Femur (tissue), 1 donor: ENCODE measurements around the gene IRAK2.
"Not testable (repeated sequence)": the region's sequence is repeated elsewhere in the genome, so short reads cannot be mapped to it uniquely, and the experiment has no call there.

Experiments used
- DNase-seq: peaks from one replicate; pipeline ENCODE4 v3.0.0-alpha.2; 2017

IRAK2 gene

GRCh38 chr3:10259798-10260197, 95.1 kb downstream of the IRAK2 start:
- no peak for DNase-seq

DNA sequence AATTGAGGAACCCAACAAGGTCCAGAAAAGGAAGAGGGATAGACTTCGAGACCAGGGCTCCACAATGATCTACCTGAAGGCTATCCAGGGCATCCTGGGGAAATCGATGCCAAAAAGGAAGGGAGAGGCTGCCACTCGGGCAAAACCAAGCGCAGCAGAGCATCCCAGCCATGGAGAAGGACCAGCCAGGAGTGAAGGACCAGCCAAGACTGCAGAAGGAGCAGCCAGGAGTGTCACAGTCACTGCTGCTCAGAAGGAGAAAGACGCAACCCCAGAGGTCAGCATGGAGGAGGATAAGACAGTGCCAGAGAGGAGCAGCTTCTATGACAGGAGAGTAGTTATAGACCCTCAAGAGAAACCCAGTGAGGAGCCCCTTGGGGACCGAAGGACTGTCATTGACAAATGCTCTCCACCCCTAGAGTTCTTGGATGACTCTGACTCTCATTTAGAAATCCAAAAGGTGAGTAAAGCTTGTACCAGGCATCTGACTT, 95.5 kb downstream of the IRAK2 start:
- no peak for DNase-seq

GRCh38 chr3:10262027-10262426, 97.3 kb downstream of the IRAK2 start:
- DNase-seq: no peak

DNA sequence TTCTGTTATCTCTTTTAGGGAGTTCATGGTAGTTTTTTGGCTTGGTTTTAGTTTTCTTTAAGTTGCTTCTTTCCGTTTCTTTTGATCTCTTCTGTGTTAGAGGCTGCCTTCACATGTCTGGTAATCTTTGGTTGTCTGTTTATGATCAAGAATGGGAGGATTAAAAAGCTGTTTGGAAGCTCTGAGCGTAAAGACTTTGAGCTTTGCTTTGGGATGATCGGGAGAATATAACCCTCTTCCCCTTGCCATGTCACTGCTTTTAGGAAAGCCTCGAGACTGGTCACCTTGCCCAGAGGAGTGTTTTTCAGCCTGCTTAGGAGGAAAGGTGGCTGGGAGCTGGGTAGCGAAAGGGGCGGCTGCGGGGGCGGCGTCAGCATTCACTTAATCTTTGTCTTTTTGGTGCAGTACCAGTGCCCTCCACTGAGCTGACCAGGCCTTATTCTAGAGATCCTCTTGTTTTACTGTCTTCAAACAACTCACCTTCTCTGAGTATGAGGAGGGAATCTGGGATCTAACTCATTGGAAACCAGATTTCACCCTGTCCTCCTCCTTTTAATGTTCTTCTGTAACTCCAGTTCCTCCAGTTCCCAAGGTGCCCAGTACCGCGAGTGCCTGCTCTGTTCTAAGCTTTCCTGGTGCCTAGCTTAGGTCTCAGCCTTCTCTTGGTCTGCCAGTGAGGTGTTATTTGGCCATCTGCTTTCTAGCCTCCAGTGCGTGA, 99.1 kb downstream of the IRAK2 start:
- no peak for DNase-seq

DNA sequence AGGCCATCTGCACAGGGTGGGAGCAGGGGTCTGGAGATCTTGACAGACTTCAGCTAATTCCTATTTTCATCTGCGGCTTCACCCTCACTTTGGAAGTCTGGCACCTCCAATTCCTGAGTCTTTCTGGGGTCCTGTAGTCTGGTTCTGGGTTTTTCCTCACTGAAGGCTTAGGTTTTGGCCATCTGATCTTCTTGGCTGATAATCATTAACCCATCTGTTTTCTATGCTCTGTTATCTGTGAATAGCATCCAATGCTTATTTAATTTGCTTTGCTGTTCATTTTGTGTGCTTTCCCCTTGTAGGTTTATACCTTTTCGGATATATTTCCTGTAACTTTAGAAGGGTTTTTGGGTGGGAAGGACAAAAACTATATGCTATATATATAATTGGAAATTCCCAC, 101.1 kb downstream of the IRAK2 start:
- no peak for DNase-seq

DNA sequence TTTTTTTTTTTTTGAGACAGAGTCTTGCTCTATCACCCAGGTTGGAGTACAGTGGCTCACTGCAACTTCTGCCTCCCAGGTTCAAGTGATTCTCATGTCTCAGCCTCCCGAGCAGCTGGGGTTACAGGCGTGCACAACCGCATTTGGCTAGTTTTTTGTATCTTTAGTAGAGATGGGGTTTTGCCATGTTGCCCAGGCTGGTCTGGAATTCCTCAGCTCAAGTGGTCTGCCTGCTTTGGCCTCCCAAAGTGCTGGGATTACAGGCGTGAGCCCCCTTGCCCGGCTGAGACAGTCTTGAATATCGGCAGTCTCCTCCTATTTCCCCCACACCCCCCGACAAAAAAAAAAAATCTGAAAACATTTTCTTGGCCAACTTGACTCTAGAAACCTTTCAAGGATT, 102.2 kb downstream of the IRAK2 start:
- not testable (repeated sequence) for DNase-seq

- DNase-seq: no peak
Measured at GRCh38 chr3:10268116-10268515, 103.4 kb downstream of the IRAK2 start.

DNA sequence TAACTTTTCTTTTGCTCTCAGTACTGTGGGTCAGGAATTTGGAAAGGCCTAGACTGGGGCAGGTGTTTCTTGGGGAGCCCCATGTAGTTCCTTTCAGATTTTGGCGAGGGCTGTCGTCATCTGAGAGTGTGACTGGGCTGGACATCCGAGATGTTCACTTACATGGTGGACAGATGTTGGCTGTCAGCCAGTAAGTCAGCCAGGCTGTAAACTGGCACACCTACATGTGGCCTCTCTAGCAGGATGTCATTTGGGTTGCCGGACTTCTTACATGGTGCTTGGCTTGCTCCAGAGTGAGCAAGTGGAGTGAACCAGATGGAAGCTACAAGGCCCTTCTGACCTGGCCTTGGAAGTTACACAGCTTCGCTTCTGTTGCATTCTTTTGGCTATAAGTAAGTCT, 104.2 kb downstream of the IRAK2 start:
- DNase-seq: no peak

DNA sequence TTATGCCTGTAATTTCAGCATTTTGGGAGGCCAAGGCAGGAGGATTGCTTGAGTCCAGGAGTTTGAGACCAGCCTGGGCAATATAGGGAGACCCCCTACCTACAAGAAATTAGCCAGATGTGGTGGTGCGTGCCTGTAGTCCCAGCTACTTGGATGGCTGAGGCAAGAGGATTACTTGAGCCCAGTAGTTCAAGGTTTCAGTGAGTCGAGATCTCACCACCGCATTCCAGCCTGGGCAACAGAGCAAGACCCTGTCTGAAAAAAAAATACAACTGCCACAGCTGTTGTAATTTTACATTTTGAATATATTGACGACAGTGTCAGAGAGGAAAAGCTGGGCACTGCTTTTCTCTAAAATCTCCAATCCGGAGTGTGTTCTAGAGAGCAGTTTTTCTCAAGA, 104.7 kb downstream of the IRAK2 start:
- no peak for DNase-seq

- DNase-seq: not testable (repeated sequence)
Measured at GRCh38 chr3:10272476-10272875, 107.8 kb downstream of the IRAK2 start.

GRCh38 chr3:10272977-10273376, 108.3 kb downstream of the IRAK2 start:
- no peak for DNase-seq

- DNase-seq: no peak
Measured at GRCh38 chr3:10273702-10274305, 109.1 kb downstream of the IRAK2 start.

GRCh38 chr3:10274601-10275000, 109.9 kb downstream of the IRAK2 start:
- DNase-seq: no peak

DNA sequence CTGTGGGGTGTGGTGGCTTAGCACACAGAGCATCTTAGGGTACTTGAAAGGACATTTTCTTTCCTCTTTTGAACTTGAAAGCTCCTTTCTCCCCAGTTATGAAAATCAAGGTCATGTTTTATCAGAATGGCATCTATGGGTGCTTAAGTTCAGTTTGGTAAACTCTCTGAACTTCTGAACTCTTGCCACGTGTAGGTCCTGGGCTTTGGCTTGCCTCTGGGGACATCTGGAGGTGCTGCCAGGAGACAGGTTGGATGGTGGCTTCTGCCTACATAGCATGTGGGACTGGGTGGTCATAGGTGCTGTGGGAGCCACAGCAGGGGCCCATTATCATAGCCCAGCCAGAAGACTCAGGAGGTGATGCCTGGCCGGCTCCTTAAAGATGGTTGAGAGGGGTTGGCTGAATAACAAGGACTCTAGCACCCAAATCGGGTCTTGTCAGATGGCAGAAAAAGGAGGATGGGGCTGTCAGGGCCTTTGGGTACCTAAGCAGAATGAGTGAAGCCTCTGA, 112.5 kb downstream of the IRAK2 start:
- no peak for DNase-seq

DNA sequence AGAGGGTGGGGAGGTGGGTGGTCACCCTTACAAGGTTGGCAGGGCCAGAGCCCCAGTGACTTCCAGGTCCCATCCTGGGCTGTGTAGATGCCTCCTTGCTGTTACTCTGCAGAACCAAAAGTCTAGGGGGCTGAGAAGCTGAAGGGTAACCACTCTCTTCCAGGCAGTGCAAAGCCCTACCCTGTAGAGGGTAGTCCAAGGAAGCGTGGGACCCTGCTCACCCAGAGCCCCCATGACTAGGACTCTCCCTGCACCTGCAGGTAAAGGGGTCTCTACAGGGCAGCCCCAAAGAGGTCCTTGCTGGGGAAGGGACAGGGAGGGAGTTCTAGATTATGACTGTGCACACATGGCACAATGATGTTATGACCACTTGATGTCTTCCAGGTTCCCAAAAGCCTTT, 113.8 kb downstream of the IRAK2 start:
- DNase-seq: no peak

DNA sequence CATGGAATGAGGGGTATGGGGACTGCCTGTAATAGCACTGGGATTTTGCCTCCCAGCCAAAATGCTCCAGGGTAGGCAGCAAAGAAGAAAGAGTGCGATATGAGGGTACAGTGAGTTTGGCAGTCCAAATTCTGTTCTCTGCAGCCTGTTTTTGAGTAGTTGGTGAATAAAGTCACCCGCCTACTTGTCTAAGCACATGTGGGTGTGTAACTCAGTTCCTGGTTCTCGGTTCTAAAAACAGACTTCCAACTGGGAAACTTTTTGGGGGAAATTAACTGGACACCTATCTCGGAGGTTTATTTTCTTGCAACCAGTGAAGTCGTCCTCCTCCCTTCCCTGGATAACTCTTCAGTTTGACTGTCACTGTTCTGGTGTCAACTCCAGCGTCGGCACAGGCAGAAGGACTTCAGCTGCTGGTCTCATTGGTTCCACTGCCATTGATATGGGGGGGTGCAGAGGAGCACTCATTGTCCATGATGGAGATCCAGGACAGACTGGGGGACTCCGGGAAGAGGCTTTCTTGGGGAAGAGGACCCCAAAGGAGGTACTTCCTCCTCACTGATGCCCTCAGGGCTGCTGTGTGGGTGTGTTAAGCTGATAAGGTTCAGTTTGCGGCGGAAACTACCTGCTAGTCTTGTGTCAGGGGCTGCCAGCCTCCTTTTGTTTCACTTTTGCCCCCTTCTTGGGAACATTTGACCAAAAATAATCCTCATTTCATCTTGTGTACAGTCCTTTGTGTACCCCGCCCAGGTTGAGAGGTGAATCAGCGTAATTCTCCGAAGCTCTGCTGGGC, 114.9 kb downstream of the IRAK2 start:
- no peak for DNase-seq

GRCh38 chr3:10280177-10280529, 115.4 kb downstream of the IRAK2 start:
- DNase-seq: no peak

DNA sequence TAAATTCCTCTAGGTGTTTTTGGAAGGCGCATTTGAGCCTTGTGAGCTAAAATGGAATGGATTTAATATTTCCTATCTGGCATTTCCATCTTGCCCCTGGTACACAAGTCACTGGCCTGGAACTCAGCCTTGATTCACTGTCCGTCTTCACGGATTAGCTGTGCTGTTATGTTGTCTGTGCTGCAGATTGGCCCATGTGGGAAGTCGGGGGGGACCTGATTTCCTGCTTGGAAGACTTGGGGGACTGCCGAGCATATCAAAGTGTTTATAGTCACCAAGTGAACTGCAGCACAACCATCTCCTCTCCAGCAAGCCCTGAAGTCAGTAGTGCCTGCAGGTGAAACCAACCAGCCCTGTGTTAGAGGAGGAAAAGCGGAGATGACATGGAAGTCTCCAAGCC, 115.9 kb downstream of the IRAK2 start:
- DNase-seq: no peak

DNA sequence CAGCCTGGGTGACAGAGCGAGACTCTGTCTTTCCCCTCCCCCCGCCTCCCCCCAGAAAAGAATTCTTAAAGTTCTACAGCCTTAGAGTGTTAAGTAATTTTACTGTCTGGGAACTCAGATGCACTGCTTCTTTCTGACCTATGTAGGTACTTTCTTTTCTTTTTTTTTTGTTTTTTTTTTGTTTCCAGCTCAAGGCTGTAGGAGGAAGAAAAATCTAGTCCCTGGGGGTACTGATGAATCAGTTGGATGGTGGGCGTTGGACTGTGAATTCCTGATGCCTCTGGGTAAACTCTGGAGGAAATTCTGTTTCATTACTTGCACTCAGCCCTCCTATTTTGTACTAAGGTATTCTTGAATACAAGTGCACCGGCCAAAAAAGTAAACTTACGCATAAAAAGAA, 117.2 kb downstream of the IRAK2 start:
- DNase-seq: no peak

- no peak for DNase-seq
Measured at GRCh38 chr3:10283638-10284037, 118.9 kb downstream of the IRAK2 start.

- no peak for DNase-seq
Measured at GRCh38 chr3:10284496-10284895, 119.8 kb downstream of the IRAK2 start.

DNA sequence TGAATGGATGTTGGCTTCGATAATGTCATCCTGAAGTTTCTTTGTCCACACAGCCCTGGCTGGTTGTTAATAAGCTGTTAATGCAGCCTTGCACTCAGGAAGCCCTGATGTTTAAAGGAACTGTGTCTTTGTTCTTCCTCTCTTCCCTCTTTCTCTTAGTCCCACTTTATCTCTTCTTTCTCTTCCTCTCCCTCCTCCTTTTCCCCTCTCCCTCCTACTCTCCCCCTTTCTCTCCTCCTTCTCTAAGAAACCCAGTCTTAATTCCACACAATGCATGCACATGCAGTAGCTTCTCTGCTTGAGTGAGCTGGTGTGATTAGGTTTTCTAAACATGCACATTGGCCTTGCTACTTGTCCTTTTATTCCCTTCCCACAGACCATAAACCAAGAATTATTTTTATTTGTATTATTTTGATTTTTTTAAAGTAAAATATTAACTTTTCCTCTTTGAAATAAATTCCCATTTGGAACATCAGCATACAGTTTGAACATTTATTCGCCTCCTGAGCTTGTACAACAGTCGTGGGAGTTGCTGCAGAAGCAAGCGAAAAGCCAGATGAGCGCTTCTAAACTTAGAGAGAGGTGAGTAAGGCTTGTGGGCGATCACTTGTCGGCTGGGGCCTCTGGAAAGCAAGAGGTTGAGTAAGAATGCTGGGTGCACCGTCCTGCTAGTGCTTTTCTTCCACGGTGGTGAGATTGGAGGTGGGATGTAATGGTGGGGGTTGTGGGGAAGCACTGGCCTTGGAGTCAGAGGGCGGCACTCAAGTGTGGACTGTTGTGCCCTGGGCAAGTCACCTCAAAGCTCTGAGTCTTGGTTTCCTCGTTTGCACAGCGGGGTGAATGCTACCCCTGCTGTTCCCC, 120.8 kb downstream of the IRAK2 start:
- DNase-seq: no peak

- DNase-seq: no peak
Measured at GRCh38 chr3:10286133-10286524, 121.4 kb downstream of the IRAK2 start.
